C4-2B (cell line): ENCODE measurements around the gene SOX5.

Experiments
- H3K27ac ChIP-seq: fragments of 450-650 bp; 2 replicates; pipeline ENCODE4 v1.5.1; 2017
- ZFX ChIP-seq: fragments of 450-650 bp; IDR thresholded peaks from 2 replicates; pipeline ENCODE4 v1.6.1; 2017
- TF ChIP-seq, protein P1 (sequence below): fragments of 450-650 bp; conservative IDR thresholded peaks from 2 replicates; pipeline ENCODE4 v1.5.1; 2017; ENCODE audit warnings: mild to moderate bottlenecking

Gene SOX5

DNA sequence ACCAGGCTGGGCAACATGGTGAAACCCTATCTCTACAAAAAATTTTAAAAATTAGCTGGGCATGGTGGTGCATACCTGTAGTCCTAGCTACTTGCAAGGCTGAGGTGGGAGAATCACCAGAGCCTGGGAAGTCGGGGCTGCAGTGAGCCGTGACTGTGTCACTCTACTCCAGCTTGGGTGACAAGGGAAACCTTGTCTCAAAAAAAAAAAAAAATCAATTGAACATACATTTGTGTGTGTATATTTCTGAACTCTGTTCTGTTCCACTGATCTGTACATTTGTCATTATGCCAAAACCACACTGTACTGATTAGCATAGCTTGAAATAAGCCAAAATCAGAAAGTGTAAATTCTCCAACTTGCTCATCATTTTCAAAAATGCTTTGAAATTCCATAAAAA is 254.6 kb downstream of the SOX5 start:
- no peak for TF ChIP-seq ZFX
- TF ChIP-seq, protein P1, sequence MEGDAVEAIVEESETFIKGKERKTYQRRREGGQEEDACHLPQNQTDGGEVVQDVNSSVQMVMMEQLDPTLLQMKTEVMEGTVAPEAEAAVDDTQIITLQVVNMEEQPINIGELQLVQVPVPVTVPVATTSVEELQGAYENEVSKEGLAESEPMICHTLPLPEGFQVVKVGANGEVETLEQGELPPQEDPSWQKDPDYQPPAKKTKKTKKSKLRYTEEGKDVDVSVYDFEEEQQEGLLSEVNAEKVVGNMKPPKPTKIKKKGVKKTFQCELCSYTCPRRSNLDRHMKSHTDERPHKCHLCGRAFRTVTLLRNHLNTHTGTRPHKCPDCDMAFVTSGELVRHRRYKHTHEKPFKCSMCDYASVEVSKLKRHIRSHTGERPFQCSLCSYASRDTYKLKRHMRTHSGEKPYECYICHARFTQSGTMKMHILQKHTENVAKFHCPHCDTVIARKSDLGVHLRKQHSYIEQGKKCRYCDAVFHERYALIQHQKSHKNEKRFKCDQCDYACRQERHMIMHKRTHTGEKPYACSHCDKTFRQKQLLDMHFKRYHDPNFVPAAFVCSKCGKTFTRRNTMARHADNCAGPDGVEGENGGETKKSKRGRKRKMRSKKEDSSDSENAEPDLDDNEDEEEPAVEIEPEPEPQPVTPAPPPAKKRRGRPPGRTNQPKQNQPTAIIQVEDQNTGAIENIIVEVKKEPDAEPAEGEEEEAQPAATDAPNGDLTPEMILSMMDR: no peak
- H3K27ac ChIP-seq: no peak overlapping the region

DNA sequence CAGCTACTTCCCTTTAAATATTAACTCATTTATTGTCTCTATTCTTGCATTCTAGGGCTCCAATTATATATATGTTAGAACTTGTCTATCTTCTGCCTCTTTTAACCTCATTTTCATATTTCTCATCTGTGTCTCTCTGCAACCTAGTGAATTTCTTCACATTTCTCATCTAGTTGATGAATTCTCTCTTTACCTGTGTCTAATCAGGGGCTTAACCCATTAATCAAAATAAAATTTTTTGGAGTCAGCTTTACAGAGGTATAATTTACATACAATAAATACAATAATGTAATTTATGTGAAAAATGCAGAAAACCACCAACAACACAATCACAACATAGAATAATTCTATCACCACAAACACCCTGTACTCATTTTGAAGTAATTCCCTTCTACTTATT is 255.2 kb downstream of the SOX5 start:
- TF ChIP-seq, protein P1: no peak
- no peak for TF ChIP-seq ZFX
- no peak overlapping the region for H3K27ac ChIP-seq

DNA sequence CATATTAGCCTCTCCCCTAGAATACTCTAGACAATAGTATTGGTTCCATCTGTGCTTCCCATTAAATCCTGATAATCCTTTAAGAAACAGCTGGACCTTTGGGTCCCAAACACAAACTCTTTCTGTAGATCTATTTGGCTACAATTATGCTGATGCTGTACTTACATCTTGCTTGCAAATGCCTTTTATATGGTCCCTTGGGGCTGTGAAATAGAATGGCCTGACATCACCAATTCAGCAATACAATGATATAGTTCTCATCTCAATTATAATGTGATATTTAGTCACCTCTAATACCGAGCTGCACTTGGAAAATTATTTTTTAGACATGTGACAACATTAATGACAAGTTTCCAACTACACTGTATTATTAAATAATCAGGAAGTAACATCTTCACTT is 261.5 kb downstream of the SOX5 start:
- TF ChIP-seq, protein P1: no peak
- no peak for TF ChIP-seq ZFX
- H3K27ac ChIP-seq: no peak overlapping the region

DNA sequence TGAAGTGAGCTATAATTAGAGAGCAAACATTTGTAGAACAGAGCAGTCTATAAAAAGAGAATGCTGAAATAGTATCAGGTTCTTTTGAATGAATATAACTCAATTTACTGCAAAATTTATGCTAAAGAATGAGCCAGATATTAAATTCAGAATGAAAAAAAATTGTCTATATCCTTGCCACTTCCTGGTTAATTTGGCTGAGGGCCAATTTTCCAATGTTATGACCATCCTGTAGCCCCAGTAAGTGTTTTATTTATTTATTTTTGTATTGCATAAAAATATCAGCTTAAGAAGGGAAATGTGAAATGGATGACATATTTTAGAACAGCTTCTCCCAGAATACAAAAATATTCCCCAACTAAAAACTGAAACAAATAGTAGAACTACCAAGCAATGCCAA is 263.4 kb downstream of the SOX5 start:
- no peak overlapping the region for H3K27ac ChIP-seq
- TF ChIP-seq, protein P1: no peak
- no peak for TF ChIP-seq ZFX

DNA sequence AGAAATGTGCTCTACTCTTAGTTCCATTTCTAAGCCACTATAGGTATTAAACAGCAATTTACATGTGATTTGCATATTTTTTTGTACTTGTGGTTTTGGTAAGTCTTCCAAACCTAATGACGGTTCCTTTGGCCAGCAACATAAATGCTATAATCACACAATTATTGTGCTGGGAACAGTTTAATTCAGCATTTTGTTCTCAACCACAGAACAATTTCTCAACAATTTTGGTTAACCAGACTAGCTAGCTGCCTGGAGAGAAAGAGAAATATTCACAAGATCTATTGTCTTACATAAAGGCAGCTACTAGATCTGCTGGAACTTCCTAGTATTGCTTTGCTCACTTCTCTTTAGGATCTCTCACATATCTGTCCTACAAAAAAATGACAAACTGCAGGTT is 265.3 kb downstream of the SOX5 start:
- no peak overlapping the region for H3K27ac ChIP-seq
- TF ChIP-seq ZFX: no peak
- TF ChIP-seq, protein P1: no peak

DNA sequence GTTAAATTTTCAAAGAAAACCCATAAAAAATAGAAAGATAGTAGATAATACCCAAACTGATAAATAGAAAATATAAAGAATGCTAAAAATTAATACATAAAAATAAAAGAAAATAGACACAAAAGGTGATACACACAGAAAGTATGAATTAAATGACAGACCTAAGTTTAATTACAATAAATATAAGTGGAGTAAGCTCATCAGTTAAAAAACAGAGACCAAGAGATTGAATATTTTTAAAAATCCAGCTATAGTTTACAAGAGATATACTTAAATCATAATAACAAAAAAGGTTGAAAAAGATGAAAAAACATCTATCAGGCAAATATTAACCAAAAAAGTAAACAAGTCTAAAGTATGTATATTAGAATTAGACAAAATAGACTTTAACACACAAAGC is 268.2 kb downstream of the SOX5 start:
- H3K27ac ChIP-seq: no peak overlapping the region
- TF ChIP-seq ZFX: no peak
- TF ChIP-seq, protein P1: no peak

DNA sequence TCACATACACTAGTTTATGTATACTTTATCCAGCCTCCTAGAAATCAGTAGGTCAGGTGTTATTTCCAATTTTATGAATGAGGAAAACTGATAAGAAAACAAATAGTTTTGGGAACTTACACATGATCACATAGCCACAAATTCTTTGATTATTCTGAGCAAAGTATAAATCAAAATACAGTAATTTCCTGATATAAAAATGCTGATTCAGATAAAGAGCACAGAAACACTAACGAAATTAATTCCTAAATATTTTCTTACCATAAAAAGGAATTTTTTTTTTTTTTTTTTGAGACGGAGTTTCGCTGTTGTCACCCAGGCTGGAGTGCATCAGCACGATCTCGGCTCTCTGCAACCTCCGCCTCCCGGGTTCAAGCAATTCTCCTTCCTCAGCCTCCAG is 275.4 kb downstream of the SOX5 start:
- TF ChIP-seq ZFX: no peak
- TF ChIP-seq, protein P1: no peak
- H3K27ac ChIP-seq: no peak overlapping the region
